GM19238 (cell line): Measurements from ENCODE around the gene MDN1.
"Not testable (repeated sequence)": the region's sequence is repeated elsewhere in the genome, so short reads cannot be mapped to it uniquely, and the experiment has no call there.

Experiments
- DNase-seq: peaks from one replicate; pipeline ENCODE4 v3.0.0; 2011; ENCODE audit warnings: low spot score; ENCODE audit not compliant: insufficient read length

MDN1 gene

DNA sequence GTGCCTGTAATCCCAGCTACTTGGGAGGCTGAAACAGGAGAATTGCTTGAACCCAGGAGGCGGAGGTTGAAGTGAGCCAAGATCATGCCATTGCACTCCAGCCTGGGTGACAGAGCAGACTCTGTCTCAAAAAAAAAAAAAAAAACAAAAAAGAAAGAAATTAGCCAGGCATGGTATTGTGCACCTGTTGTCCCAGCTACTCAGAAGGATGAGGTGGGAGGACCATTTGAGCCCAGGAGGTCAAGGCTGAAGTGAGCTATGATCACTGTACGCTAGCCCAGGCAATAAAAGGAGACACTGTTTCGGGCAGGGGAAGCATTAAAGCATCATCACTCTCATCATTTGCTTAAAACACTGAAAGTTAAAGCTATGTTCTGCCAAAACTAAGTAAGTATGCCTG, 6.2 kb downstream of the MDN1 start:
- DNase-seq: not testable (repeated sequence)

DNA sequence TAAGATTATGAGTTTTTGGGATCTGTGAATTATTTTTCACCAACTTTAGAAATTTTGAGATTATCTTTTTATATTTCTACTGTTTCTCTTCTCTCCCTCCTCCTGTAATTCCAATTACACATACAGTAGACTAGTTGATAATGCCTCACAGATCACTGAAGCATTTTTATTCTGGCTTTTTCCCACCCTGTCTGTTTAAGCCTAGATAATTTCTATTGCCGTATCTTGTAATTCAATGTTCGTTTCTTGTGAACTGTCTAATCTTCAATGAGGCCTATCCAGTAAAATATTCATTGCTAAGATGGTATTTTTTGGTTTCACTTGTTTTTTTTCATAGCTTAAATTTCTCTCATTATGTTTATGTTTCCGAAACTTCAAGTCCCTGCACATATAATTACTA, 12.0 kb downstream of the MDN1 start:
- DNase-seq: no peak

DNA sequence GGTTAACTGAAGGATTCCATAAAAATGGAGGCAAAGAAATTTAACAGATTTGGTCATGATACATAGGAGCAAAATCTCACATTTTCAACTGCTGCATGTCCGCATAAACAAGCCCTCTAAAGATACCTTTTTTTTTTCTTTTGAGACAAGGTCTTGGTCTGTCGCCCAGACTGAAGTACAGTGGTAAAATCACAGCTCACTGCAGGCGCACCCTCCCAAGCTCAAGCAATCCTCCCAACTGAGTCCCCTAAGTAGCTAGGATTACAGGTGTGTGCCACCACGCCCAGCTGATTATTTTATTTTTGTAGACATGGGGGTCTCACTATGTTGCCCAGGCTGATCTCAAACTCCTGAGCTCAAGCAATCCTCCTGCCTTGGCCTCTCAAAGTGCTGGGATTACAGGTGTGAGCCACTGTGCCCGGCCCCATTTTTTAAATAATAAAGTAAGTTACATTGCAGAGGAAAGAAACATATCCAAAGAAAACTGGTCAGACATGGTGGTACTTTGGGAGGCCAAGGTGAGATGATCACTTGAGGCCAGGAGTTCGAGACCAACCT, 13.7 kb downstream of the MDN1 start:
- no peak for DNase-seq

GRCh38 chr6:89803271-89803670, 16.3 kb downstream of the MDN1 start:
- no peak for DNase-seq

DNA sequence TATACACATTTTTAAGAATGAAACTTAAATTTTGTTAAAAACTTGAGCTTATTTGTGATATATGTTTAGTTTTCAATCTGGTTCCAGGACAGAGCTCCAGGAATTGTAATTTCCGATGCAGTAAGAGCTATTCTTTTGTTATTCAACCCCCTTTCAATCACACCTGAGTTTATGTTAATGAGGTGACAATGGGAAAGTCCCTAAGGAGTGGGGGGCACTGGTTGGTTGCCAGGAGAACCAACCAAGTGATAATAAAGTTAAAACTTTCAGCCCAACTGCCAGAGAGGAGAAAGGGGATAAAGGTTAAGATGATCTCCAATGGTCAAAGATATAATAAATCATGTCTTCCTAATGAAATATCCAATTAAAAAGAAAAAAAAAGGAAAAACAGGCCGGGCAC, 19.8 kb downstream of the MDN1 start:
- DNase-seq: no peak

- no peak for DNase-seq
These were observed 20.5 kb downstream of the MDN1 start for GRCh38 chr6:89799096-89799495.

GRCh38 chr6:89797317-89797716, 22.3 kb downstream of the MDN1 start:
- no peak for DNase-seq

DNA sequence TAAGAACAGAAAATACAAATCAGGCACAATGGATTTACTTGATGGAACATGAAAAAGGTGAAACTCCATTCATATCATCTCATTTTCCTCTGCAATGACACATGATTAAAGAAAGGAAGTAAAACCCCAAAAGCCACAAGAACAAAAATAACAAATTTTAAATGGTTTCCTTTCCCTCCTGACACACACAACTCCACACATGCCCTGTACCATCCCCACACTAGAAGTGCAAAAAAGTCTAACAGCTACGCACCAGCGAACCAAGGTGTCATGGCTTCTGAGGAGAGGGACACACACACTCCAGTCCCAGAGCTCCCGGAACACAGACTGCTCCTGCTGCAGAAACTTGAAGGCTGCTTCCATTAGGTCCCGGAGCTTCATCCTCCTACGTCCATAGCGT, 25.3 kb downstream of the MDN1 start:
- peak; percentile 4 for DNase-seq

GRCh38 chr6:89793586-89793985, 26.0 kb downstream of the MDN1 start:
- no peak for DNase-seq

DNA sequence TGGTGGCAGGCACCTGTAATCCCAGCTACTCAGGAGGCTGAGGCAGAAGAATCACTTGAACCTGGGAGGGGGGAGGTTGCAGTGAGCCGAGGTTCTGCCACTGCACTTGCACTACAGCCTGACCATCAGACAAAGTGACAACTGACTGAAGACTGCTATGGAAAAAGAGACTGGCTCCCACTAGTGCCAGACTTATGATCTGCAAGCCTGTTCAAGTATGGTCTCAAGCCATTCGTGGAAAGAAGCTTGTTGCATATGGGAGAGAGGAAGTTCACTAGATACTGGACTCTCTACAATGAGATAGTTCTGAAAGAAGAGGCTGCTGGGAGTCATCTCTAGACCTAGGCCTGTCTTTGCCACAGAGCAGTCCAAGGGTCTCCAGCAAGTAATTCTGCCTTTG, 26.7 kb downstream of the MDN1 start:
- DNase-seq: peak; percentile 7

GRCh38 chr6:89790403-89790802, 29.2 kb downstream of the MDN1 start:
- DNase-seq: no peak

GRCh38 chr6:89789980-89790379, 29.6 kb downstream of the MDN1 start:
- DNase-seq: no peak

DNA sequence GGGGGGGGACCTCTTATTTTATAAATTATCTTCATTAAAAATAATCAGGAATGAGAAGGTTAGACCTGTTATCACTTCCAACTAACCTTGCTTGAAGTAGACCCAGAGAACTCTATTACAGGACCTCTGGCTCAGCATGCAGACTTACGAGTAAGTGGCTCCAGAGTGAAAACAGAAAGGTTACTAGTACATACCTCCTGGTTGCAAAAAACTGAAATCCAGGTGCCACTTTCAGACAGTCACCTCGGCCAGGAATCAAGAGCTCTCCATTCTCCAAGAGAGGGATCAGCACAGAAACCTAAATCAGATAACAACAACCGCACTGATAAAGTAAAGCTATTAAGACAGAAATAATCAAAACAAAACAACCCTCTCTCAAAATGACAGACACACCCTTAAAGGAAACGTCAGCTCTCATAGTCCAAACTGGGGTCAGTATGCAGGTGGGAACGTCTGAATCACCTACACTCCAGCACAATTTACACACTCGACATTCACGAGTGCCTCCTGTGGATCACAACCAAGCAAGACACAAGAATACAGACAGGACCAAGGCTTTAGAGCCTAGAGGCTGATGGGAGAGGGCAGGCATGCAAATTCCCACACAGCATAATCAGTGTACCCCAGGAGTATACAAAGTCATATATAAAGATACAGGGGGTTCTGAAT, 31.8 kb downstream of the MDN1 start:
- DNase-seq: no peak

- DNase-seq: no peak
These were observed 32.6 kb downstream of the MDN1 start for GRCh38 chr6:89786970-89787369.

DNA sequence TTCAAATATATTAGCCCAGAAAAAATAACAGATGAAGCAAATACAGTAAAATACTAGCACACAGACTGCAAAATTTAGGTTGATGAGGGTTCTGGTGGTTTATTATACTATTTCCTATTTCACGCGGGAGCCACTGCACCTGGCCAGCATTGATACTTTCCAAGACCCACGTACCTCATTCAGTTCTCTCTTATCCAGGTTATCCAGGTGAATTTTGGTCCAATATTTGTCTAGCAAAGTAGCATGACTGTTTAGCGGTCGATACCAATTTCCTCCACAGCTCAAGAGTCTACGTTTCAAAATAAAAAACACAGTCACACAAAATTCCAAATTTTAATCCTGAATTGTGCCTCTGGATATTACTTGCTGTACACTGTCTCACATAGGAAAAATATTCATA, 34.8 kb downstream of the MDN1 start:
- no peak for DNase-seq

- DNase-seq: not testable (repeated sequence)
These were observed 36.3 kb downstream of the MDN1 start for GRCh38 chr6:89783293-89783692.

GRCh38 chr6:89782222-89782621, 37.4 kb downstream of the MDN1 start:
- DNase-seq: no peak

GRCh38 chr6:89781070-89782034, 38.2 kb downstream of the MDN1 start:
- DNase-seq: no peak

DNA sequence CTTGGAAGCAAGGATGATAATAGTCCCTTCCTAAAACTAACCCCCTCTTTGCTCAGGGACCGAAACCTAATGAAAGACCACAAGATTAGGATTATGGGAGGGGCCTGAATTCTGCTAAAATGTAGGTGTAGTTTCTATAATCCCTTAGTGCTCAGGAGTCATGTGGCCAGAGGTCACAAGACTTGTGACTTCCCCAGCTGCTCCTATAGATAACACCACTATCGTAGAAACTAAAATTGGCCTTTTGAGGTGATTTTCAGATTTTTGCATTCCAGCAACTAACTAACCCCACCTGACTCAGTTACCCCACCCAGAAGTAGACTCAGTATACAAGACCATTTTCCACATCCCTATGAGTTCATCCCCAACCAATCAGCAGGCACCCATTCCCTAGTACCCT, 42.1 kb downstream of the MDN1 start:
- DNase-seq: no peak

DNA sequence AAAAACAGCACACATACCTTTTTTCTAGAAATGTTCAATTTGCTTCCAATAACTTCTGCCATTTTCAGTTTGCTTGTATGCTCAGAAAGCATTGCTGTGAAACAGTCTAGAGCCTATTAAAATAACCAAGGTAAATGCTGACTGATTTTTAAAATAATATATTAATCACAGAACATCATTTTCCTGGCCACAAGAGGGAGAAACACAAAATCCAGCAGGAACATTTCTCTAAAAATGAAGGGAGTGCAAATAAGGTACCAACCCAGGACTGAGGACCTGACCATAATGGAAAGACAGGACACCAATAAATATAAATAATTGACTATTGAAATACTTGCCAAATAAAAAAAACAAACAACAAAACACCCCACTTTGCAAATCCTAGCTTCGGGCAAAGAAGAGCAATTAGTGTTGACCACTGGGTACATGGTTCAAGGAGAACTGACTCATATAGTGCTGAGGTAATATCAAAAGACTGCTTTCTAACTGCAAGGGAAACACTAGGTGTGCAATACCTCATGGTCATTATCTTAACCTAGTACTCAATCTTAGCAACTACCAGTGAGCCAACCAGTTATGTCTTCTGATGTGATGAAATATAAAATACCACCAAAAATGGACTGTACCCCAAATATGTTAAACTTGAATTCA, 42.9 kb downstream of the MDN1 start:
- no peak for DNase-seq

- DNase-seq: no peak
These were observed 44.4 kb downstream of the MDN1 start for GRCh38 chr6:89775150-89775549.

DNA sequence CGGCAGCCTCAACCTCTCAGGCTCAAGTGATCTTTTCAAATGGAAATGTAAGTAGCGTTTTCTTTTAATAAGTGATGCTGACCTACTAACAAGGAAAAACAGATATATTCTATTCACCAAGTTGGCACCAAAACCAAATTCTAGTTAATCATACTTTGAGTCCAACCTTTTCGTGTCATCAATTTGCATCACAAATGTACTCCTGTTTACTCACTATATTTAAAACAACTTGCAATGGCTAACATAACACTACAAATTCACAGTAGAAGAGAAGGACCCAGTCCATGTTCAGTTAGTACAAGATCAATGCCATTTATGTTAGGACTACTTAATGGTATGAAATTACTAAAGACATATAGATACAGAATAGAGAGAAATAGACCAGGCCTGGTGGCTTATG, 50.0 kb downstream of the MDN1 start:
- DNase-seq: no peak
